Central memory CD4-positive, alpha-beta T cell (primary cell): ENCODE data around the gene RBMS3.

Experiments
- DNase-seq: peaks from one replicate; pipeline ENCODE4 v3.0.0; 2022

The RBMS3 gene

GRCh38 chr3:29279286-29279685, 1.6 kb upstream of the RBMS3 start:
- no peak for DNase-seq

- DNase-seq: no peak
These were observed 1.1 kb upstream of the RBMS3 start for GRCh38 chr3:29279806-29280205.

GRCh38 chr3:29281094-29281343, 148 bp downstream of the RBMS3 start:
- no peak for DNase-seq

GRCh38 chr3:29281344-29282241, 722 bp downstream of the RBMS3 start:
- DNase-seq: no peak

- DNase-seq: no peak
These were observed 1.8 kb downstream of the RBMS3 start for GRCh38 chr3:29282427-29283230.

GRCh38 chr3:29283231-29284119, 2.6 kb downstream of the RBMS3 start:
- DNase-seq: no peak

GRCh38 chr3:29284497-29284896, 3.6 kb downstream of the RBMS3 start:
- DNase-seq: no peak

GRCh38 chr3:29285471-29286071, 4.7 kb downstream of the RBMS3 start:
- DNase-seq: no peak

GRCh38 chr3:29286478-29287240, 5.8 kb downstream of the RBMS3 start:
- no peak for DNase-seq

- no peak for DNase-seq
These were observed 9.7 kb downstream of the RBMS3 start for GRCh38 chr3:29290596-29290995.

- no peak for DNase-seq
These were observed 10.6 kb downstream of the RBMS3 start for GRCh38 chr3:29291260-29291981.

- no peak for DNase-seq
These were observed 11.1 kb downstream of the RBMS3 start for GRCh38 chr3:29291982-29292363.

GRCh38 chr3:29293421-29293820, 12.6 kb downstream of the RBMS3 start:
- no peak for DNase-seq

GRCh38 chr3:29297998-29298397, 17.1 kb downstream of the RBMS3 start:
- no peak for DNase-seq

GRCh38 chr3:29301332-29302019, 20.6 kb downstream of the RBMS3 start:
- DNase-seq: no peak

- DNase-seq: no peak
These were observed 21.7 kb downstream of the RBMS3 start for GRCh38 chr3:29302619-29303018.

GRCh38 chr3:29307295-29307694, 26.4 kb downstream of the RBMS3 start:
- no peak for DNase-seq

- no peak for DNase-seq
These were observed 30.0 kb downstream of the RBMS3 start for GRCh38 chr3:29310865-29311264.

- no peak for DNase-seq
These were observed 30.9 kb downstream of the RBMS3 start for GRCh38 chr3:29311795-29312194.

GRCh38 chr3:29312395-29312794, 31.5 kb downstream of the RBMS3 start:
- no peak for DNase-seq
